HG03025 (cell line): Measurements from ENCODE around the gene PTH2.
A peak's percentile ranks its signal among the peaks of the same experiment; 100 is the strongest.
"Not testable (repeated sequence)": the region's sequence is repeated elsewhere in the genome, so short reads cannot be mapped to it uniquely, and the experiment has no call there.

Experiments used
- ATAC-seq: cut with Tn5 transposase; IDR thresholded peaks from one replicate; pipeline ENCODE4 v1.9.1; 2021; ENCODE audit warnings: mild to moderate bottlenecking, moderate library complexity; ENCODE audit not compliant: unreplicated experiment, low FRiP score

The PTH2 gene

DNA sequence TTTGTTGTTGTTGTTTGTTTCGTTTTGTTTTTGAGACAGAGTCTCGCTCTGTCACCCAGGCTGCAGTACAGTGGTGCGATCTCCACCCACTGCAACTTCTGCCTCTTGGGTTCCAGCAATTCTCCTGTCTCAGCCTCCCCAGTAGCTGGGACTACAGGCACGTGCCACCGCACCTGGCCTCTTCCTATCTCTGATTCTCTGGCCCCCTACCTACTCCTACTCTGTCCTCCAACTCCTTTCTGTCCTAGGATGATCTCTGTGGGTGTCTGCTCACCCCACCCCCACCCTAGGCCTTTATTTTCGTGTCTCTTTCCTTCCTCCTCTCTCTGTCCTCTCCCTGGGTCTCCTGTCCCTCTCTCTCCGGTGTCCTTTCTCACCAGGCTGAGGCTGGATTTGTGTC lies 27.2 kb upstream of the PTH2 start:
- no peak for ATAC-seq

DNA sequence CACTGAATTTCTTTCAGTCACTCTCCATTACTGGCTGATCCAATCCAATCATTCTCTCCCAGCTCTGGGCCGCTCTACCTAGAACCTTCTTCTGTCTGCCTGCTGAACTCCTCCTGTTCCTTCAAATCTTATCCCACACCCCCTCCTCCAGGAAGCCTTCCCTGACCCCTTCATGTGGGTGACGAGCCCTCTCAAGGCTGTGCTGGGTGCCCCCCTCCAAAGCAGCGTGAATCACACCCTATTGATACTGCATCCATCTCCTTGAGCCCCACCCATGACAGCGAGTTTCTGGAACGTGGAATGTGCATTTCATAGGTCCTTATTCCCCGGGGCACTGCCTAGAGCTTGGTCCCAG lies 25.2 kb upstream of the PTH2 start:
- no peak for ATAC-seq

DNA sequence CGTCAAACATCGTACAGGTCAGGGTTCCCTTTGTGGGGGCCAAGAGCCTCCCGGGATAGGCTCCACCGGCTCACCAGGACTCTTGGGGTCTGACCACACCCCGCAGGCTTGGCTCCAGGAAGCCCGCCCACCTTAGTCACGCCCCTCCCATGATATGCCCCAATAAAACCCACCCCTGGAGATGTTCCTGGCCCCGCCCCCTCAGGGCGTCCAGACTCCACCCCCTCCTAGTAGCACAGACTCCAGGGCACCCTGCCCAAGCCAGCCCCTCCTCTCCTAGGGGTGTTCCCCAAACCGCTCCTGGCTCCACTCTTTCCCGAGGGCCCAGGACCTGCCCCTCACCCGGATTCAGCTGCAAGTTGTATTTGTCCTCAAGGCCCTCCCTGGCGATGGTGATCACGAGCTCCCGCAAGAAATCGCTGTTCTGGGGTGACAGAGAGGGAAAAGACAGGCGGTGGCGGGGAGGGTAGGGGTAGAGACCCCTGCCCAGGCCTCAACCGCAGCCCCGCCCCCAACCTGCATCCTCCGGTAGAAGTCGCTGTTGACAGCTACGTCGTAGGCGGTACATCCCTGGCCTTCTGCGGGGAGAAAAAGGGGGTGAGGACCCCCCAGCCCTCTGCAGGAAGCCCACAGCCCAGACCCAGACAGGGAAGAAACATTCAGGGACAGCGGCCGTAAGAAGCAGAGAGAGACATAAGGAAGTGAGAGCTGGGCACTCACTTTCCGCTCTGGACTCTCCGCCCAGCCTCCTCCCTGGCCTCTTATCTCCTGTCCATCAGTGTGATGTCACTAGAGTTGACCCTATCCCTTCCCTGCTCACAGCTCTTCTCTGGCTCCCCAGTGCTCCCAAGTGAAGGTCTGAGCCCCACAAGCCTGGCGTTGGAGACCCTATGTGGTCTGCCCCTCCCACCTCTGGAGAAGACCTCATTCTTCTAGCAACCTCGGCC lies 24.5 kb upstream of the PTH2 start:
- ATAC-seq = no peak

DNA sequence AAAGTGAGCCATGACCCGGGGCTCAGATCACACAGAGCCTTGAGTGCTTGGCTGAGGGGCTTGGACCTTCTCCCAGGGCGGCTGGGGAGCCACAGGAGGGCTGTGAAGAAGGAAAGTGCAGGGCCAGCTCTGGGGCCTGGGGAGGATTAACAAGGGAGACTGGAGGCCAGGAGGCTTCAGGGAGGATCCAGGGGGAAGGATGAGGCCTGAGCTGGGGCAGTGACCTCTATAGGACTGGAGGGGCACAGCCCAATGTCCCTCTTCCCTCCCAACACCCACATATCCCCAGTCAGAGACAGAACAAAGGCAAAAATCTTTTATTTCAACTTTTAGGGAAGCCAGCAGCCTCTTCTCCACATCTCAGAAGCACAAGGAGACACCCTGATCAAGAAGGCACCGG lies 22.8 kb upstream of the PTH2 start:
- ATAC-seq = no peak

DNA sequence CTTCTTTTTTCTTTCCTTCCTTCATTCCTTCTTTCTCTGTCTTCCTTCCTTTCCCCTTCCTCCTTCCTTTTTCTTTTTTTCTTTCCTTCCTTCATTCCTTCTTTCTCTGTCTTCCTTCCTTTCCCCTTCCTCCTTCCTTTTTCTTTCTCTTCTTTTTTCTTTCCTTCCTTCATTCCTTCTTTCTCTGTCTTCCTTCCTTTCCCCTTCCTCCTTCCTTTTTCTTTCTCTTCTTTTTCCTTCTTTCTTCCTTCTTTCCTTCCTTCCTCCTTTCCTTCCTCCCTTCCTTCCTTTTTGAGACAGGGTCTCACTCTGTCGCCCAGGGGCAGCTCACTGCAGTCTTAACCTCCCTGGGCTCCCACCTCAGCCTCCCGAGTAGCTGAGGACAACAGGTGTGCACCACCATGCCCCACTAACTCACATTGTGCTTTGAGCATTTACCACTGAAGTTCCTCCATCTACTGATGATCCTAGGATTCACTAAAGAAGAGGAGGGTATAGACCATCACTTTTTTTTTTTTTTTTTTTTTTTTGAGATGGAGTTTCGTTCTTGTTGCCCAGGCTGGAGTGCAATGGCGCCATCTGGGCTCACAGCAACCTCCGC lies 21.0 kb upstream of the PTH2 start:
- ATAC-seq = not testable (repeated sequence)

DNA sequence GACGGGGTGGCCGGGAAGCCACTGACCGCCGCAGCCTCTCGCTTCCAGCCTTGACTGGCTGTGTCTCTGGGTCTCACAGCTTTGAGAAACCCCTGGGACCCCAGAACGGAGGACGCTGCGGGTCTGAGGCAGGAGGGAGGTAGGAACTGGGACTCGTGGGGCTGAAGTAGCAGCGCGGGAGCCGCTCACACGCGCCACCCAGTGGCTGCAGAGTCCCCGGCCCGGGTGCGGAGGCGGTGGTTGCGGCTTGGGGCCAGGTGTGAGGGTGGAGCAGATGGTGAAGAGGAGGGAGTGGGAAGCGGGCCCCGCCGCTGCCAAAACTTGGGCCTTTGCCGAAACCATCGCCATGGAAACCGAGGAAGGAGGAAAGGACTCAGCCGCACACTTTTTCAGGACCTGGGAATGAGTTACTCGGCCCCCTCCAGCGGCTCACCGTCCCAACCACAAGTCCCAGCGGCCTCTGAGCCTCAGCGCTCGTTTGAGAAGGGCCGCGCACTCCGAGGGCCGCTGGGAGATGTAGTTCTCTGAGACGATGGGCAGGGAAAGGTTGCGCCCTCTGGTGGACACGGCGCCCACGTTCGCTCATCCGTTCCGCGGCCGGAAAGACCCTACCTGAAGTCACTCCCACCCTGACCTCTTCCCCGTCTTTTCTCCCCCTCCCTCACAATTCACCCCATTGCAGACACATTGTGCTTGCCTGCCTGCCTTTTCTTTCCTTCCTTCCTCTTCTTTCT lies 20.3 kb upstream of the PTH2 start:
- ATAC-seq = peak; percentile 73

DNA sequence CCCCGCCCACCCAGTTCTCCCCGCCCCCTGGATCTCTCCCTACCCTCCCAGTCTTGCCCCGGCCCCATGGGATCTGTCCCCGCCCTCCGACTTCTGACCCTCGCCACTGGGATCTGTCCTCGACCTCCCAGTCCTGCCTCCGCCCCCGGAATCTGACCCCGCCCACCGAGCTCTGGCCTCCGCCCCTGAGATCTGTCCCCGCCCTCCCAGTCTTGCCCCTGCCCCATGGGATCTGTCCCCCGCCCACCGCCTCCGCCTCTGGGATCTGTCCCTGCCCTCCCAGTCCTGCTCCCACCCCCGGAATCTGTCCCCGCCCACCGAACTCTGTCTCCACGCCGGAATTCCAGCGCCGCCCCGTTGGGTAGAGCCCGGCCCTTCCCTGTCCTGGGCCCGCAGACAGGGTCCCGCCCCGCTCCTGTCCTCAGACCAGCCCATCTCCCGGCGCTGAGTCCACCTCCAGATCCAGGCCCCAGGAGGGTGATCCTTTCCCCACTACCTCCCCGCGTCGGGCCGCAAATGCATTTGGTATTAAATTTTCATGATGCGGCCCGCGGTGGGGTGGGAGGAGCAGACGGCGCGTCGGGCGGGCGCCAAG lies 19.6 kb upstream of the PTH2 start:
- peak; percentile 11 for ATAC-seq

DNA sequence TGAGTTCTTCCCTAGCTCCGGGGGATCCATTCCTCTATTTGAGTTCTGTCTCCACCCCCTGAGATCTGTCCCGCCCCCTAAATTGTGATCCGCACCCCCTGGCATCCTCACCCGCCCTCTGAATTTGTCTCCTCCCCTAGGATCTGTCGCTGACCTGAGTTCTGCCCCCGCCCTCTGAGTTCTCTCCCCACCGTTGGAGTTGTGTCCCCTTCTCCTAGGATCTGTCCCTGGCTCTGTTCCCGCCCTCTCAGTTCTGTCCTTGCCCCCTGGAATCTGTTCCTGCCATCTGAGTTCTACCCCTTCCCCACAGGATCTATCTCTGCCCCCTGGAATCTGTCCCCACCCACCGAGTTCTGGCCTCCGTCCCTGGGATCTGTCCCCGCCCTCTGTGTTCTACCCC lies 19.1 kb upstream of the PTH2 start:
- no peak for ATAC-seq

DNA sequence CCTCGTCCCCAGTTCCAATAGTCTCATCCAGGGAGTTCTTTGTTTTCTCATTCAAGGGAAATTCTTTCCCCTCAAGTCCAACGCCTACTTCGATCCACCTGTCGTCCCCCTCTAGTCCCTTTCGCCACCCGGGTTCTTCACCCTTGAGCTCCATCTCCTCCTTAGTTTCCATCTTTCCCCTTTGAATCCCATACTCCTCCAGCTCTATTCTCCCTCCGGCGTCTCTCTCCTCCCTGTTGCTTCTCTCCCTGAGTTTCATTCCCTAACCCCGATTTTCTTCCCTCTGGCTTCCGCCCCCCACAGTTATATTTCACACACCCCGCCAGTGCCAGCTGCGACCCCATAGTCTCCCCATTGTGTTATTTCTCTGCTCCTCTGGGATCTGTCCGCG lies 18.7 kb upstream of the PTH2 start:
- ATAC-seq = no peak

DNA sequence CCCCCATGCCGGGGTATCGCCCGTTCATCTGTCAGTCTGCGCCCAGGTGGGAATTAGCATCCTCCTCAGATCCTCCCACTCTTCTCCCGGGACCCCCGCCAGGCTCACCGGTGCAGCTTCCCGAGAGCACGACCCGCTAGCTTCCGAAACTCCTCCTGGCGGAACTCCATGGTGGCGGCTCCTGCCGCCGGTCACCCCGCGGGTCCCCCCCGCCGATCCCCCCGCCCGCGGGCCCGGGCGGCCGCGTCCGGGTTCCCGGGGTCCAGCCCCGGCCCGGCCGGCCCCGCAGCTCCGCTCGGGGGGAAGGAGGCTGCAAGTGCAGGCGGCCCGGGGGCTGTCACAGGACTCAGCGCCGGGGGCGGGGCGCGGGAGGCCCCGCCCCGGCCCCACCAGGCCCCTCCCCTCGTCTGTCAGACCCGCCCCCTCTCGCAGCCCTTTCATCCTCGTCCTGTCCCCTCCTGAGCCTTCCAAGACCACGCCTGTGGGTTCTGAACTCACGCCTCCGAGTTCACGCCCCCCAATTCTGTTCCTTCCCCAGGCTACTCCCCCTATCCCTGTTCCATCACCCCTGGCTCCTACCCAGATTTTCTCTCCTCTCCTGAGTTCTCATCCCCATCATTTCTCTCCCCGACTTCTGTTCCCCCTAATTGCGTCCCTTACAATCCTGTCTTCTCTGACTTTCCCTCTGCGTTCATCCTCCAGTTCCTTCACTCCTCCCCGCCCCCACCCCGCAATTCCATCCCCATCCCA lies 18.1 kb upstream of the PTH2 start, which contains the start of gene SLC17A7:
Gene SLC17A7 (minus strand): TSS at position 318 of the 750 bp plus-strand sequence. CDS start 148 bp downstream, at position 170.
- ATAC-seq = no peak

DNA sequence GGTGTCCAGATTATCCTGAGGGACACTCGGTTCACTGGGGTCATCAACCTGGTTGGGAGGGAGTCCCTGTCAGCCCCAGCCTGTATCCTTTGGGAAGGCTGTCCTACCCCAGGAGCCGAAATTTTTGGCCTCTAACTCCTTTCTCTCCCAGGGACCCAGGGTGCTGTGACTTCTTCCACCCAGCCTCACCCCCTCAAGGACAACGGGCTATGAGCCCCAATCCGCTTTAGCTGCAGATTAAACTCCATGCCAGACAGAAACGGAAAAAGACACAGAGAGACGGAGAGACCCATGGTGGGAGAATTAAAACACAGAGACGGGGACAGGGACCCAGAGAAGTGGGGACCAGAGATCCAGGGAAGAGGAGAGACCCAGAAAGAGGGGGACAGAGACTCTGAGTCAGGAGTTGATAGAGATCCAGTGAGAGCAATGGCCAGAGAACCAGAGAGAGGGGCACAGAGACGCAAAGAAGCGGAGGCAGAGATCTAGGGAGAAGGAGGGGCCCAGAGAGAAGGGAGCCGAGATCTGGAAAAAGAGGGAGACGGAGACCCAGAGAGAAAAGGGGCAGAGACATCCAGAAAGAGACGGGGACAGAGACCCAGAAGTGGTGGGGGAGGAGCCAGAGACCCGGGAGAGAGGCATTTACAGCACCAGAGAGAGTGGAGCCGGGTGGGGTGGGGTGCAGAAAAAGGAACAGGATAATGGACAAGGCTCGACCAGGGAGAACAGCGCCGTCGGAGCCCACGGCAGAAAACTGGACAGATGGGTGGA lies 17.4 kb upstream of the PTH2 start:
- ATAC-seq = no peak

DNA sequence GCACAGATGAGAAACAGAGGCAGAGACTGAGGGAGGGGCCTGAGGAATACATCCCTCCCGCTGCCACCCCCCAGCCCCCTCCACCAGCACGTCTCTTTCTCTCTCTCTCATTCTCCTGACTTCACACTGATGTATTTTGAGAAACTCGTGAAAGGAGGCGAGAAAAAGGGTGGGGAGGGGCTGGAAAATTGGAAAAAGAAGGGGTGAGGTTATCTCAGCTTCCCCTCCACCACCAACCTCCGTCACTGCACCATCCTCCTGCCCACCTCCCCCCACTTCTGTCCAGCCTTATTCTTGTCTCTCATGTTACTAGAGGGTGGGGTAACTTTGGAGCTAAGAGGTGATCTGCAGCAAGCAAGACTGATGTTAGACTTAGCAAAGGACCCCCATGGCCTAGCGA lies 16.6 kb upstream of the PTH2 start:
- no peak for ATAC-seq

DNA sequence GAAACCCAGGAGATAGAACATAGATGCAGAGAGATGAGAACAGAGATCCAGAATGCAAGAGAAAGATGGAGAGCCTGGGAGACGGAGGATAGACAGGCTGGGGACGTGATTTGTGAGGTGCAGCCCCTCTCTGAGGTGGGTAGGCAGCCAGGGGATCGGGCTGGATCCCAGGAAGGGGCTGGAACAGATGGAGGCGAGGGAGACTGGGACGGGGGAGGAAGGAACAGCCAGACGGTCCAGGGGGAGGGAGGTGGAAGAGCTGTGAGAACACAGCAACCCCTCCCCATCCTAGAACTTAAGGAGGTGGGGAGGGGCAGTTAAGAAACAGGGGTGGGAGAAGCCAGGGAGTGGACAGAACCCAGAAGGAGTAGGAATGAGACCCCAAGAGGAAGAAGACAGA lies 15.0 kb upstream of the PTH2 start:
- ATAC-seq = no peak

DNA sequence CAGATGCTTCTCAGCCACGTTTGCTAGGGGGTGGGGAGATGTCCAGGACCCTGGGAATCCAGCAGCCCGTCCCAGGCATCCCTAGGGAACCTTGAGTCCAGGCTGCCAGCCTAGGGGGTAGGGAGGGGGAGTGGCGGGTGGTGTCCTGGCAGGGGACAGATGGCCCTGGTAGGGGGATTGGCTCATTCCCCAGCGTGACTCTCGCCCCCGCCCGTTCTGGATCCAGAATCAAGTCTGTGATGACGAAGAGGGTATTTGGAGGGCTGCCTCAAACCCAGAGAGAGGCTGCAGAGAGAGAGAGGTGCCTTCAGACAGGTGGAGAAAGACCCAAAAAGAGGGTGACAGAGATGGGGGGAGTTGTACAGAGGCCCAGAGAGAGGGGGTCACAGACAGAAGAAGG lies 14.0 kb upstream of the PTH2 start:
- ATAC-seq = no peak

DNA sequence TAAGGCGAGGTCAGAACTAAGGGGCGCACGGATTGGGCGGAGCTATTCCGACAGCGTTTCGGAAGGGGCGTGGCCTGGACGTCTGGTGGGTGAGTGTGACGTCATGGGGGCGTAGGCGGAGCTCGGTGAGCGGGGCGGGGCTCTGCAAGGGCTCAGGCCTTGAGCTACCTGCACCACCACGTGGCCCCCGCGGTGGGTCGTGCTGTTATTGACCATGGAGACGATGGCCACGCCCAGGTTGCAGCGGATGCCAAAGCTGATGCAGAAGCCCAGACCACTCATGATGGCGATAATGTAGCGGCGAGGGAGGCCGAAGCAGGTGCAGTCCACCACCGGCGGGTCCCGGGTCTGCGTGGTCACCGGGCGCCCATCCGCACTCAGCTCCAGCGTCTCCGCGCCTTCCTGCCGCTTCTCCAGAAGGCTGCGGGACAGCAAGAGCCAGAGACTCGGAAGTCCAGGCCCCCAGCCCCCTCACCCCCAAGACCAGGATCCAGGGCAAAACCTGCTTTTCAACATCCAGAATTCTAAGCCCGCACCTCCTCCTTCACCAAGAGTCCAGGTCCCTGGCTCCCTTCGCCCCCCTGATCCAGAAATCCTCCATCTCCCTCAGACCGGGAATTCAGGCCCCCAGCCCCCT lies 13.3 kb upstream of the PTH2 start:
- no peak for ATAC-seq

DNA sequence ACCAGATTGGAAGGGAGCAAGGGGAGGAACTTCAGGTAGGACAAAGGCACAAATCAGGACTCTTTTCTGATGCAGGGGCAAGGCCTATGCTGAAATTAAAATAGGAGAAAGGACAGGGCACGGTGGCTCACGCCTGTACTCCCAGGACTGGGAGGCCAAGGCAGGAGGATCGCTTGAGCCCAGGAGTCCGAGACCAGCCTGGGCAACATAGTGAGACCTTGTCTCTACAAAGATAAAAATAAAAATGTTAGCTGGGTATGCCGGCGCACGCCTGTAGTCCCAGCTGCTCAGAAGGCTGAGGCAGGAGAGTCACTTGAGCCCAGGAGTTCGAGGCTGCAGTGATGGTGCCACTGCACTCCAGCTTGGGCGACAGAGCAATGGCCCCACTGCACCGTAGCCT lies 12.4 kb upstream of the PTH2 start:
- no peak for ATAC-seq

DNA sequence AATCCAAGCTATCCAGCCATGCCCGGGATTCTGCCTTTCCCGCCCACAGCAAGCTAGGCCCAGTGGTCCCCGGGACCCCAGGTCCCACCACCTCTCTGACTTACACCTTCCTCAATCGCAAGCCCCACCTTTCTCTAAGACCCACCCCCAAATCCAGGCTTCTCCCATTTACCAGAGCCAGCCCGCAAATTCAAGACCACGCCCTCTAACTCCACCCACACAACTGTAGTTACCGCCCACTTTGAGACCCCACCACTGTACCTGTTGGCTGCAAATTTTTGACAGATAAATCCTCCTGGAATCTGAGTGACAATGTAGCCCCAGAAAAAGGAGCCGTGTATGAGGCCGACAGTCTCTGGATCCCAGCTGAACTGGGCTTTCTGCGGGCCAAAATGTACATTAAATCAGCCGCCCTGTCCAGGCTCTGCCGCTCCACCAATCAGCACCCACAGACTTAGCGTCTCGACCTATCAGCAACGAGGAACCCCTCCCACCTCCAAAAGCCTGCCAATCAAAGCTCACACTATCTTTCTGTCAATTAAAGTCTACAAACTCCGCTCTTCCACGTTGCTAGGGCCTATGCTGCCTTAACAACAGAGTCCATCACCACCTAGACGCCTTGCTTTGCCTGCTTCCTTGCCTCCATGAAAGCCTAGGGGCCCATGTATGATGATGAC lies 11.8 kb upstream of the PTH2 start:
- no peak for ATAC-seq

DNA sequence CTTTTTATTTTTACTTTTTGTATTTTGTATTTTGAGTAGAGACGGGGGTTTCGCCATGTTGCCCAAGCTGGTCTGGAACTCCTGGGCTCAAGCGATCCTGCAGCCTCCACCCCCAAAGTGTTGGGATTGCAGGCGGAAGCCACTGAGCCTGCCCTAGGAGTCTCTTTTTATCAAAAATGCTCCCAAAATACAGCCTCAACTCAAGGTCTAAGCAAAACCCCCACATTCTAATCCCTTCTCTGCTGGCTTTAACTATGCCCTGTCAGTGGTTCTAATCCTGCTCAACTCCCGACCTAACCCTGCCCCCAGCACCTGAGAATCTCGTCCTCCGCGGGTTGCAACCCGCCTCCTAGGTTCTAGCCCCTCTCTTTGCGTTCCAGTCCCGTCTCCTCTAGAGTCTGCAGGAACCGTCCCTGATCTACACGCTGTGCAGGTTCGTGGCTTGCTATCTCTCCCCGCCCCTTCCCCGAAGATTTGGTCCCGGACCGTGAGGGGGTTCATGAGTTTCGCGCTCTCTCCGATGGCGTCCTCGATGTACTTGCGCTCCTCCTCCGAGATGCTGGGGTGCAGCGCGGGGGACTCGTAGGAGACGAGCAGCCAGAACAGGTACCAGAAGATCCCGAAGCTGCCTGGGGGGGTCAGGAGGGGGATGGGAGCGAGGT lies 10.1 kb upstream of the PTH2 start:
- no peak for ATAC-seq
